ENCODE data around the gene GALNT6.
"Not testable (repeated sequence)": the region's sequence is repeated elsewhere in the genome, so short reads cannot be mapped to it uniquely, and the experiment has no call there.

The GALNT6 gene

DNA sequence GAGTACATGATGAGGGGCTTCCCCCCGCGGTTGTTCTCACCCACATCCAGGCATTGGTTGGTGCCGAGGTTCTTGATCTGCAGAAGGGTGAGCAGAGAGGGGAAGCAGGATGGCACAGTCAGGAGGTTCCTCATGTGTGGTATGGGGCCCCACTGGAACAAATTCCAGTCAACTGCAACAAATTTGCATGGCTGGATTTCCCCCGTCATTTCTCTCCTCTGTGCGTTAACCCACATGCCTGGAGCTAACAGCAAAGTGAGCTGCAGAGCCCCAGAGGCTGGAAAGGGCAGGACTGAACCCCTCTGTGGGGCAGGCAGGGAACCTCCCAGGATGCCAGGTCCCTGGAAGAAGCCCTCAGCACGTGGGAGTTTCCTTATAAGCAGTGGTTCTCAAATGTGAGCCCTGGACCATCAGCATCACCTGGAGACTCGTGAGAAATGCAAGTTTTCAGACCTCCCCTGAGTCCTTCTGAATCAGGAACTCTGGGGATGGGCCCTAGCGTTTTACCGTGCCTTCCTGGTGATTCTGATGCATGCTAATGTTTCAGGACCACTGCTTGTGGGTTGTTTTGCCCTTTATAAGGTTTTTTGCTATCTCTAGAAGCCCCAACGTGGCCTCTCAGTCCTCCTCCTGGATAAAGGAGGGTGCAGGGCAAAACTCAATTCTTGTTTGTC, 33.7 kb downstream of the GALNT6 start:
- no peak for DNase-seq

DNA sequence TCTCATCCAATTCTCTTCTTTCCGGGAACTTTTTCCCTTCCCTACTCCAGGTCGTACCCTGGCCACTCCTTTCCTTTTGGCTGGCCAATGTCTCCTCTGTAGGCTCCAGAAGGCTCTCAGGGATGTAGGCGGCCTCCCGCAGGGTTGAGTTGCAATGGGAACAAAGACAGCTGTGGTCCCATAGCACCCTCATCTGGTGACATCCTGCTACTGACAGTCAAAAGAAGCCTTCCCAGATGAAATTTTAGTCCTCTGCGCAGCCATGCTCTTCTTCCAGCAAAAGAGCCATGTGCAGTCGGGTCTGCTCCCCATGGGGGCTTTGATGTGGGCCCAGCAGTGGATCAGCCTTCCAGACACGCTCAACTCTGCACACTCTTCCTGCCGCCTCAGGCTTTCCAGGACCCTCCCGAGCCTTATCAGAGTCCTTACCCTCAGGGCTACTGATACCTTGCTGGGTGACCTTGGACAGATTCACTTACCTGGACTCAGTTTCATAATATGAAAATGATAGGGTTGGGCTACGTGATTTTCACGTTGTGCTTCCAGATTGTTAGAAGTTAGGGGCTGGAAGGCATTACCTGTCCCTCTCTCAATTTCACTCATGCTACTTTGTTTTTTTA, 39.2 kb downstream of the GALNT6 start:
- DNase-seq: no peak

DNA sequence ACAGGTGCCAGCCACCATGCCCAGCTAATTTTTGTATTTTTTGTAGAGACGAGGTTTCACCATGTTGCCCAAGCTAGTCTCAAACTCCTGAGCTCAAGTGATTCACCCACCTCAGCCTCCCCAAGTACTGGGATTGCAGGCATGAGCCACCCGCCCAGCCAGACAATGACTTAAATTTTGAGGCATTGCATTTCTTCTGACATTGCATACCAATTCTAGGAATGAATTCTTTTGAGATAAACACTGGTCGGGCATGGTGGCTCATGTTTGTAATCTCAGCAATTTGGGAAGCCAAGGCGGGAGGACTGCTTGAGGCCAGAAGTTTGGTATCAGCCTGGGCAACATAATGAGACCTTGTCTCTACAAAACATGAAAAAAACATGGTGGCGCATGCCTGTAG, 42.2 kb downstream of the GALNT6 start:
- no peak for DNase-seq

DNA sequence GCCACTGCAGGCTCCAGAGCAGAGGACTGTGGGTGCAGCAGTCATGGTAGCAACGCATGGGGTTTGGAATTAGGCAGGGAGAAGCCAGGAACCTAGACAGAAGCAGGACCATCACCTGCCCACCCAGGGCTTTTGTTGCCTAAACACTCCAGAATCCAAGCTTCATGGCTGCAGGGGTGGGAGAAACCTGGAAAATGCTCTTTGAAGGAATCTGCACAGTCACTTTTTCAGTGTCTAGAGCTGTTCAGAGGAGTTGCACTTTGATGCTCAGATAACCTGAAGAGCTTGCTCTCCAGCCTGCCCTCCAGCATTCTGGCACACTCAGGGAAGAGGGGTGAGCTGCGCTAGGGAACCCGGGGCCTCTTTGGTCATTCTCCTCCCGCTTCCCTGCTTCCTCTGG, 43.1 kb downstream of the GALNT6 start:
- DNase-seq: no peak

DNA sequence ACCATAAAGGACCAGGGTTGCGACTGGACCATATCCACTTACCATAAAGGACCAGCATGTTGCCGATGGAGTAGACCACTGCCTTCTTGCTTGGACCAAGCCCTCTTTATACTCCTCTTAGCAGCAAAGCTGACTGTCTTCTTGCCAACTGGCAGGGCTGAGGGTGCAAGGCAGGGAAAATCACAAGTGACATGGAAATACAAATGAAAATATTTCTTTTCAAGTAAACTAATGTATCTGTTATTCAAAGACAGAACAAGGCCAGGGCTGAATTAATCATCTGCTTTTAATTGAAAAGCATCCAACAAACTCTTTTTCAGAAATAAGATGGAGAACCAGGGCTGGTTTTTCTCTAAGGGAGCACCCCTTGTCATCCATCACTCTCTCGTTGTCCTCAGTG, 44.6 kb downstream of the GALNT6 start, which contains the start of gene CELA1:
Gene CELA1, minus strand, starts transcription at position 99 of the 400 bp plus-strand sequence. Its CDS starts 41 bp downstream, at position 58.
- no peak for DNase-seq

DNA sequence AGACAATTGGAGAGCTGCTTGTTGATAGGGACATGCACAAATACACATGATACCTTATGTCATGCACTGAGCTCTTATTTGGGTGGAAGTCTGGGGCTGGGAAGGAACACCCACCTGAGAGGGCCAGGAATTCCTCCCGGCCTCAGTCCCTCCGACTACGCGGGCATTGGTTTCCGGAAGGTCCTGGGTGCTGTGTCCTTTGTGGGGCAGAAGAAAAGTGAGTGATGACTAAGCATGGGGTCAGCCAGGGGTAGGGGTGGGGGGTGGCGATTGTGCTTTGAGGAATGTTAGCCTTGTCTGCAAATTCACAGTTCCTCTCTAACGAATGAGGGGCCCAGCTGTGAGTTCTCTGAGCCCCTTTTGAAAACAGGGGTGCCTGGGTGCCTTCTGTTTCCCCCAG, 45.5 kb downstream of the GALNT6 start:
- DNase-seq: no peak

DNA sequence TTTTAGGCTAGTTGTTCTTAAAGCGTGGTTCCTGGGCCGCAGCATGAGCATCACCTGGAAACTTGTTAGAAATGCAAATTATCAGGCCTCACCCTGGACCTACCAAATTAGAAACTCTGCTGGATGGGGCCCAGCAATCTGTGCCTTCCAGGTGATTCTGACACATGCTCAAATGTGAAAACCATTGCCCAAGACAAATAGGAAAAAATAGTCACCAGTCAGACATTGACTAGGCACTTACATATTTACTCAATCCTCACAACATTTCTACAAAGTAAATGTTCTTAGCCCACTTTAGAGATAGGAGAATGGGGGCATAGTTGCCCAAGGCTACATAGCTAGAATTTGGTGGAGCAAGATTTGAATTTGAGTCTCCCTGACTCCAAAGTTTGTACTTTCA, 48.0 kb downstream of the GALNT6 start:
- DNase-seq: no peak

DNA sequence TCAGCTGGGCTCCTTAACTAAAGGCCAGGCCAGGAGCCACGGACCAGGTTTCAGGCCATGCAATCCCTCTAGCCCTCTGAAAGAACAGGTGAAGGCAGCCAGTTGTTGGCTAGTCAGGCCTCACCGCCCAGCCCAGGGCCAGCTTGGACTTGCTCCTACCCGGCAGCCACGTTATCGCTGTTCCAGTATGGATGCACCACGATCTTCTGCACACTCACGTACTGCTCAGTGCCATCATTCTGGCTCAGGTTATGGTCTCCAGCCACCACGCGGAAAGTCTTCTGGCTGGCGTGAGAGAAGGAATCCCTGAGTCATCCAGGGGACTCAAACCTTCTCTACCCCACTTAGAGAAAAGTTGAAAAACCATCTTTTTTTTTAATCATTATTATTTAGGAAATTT, 48.8 kb downstream of the GALNT6 start:
- DNase-seq: no peak

DNA sequence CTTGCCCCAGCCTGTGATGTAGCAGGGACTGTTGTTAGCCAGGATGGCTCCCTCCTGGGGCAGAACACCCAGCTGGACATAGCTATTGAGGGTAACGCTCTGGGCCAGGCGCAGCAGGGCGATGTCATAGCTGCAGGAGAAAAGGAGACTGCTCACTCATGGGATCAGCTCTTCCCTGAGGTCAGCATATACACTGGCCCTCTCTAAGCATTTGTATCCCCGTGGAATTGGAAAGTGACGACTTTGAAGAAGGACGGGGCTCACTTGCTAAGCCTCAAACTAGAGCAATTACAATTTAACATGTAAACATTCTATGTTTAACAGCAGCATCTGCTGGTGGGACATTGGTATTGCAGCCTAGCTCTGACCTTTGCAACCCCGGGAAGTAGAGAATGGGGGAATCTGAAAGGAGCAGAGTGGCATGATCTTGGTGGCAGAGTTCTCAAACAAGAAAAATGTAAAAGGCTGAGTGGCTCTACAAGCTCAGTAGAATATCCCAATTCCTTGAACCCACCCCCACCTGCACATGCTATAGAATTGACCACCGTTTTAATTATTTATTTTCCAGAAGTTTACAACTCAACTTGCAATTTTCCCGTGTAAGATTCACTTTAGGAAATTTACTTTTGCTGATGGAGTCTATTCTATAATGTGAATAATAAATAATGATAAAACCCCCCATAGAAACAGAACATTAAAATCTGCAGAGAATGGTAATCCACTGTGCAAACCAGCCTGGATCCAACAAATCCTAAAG, 49.8 kb downstream of the GALNT6 start:
- DNase-seq: peak; percentile 44

DNA sequence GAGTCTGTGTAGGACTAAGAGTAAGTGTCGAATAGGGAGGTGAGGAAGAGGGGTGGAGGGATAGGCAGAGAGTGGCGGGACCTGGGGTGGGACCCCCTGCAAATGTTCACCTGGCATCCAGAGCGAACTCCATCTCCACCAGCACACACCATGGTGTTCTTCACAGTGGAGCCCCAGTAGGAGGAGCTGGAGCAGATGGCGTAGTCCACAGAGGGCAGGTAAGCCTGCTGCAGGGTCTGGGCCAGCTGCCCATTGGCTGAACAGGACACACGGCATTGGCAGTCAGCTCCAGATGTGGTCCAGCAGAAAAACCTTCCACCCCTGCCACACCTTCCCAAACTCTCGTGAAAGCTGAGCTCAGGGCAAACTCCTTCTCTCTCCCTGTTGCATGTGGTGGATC, 51.5 kb downstream of the GALNT6 start:
- no peak for DNase-seq

DNA sequence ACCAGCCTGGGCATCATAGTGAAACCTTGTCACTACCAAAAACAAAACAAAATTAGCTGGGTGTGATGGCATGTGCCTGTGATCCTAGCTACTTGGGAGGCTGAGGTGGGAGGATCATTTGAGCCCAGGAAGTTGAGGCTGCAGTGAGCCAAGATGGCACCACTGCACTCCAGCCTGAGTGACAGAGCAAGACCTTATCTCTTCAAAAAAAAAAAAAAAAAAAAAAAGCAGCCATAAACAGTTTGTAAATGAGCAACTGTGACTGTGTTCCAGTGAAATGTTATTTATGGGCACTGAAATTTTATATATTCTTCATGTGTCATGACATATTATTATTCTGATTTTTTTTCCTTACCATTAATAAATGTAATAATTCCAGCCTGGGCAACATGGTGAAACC, 53.9 kb downstream of the GALNT6 start:
- DNase-seq: not testable (repeated sequence)

DNA sequence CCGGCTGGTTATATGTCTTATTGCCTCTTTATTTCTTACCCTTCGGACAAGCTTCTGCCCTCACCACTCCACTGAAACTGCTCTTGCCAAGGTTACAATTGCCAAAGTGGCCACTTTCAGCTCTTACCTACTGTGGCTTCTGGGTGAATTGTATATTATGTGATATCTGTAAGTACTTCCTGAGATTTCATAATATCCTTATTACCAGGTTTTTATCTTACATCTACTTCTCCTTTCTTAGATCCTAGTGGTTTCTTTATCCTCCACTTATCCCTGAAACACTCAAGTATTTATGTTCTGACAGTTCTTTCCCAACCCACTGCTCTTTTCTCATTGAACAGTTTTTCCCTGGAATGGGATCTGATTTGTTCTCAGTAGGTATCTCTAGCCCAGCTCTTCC, 55.3 kb downstream of the GALNT6 start:
- DNase-seq: no peak

DNA sequence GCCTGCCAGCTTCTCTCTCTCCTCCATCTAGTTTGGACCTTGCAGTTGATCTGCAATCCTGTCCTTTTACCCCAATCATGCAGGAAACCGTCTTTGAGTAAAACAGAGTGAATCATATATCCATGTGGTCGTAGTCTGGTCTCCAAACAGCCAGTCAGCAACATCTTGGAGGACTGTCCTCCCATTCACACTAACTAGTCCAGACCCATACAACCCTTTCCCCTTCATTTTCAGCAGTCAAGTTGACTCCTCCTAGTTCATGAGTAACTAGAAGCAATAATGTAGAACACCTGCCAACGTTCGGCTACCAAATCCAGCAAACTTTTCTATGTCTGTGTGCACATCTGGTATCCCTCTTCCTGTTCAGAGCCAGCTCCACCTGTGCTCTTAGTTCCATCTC, 56.4 kb downstream of the GALNT6 start:
- DNase-seq: no peak

DNA sequence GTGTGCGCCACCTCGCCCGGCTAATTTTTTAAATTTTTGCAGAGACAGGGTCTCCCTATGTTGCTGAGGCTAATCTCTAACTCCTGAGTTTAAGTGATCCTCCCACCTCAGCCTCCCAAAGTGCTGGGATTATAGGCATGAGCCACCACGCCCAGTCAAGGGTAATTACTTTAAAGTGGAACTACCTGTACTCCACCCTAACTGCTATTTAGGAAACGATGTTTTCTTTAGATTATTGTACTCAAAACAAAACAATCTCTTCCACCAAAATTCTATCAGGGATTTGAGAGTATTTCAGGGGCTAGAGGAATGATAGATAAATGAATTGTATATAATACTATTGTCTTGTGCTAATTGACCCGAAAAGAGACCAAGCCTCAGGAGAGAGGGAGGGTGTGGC, 57.7 kb downstream of the GALNT6 start:
- no peak for DNase-seq

DNA sequence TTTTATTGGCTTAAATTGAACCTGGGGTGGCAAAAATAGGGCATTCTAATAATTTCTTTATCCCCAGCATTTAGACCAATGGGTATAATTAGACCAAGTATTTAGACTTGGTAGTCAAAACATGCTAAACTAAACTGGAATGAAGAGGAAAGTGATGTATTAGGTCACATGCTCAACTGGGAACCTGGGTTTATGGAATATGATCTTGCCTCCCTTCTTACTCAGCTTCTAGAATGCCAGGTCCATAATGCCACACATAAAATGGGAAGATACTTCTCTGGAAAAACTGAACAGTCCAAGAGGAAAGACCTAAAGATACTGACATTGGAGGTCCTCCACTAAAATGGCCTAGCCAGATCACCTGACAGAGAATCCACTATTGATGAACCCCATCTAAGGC, 61.0 kb downstream of the GALNT6 start:
- DNase-seq: no peak

DNA sequence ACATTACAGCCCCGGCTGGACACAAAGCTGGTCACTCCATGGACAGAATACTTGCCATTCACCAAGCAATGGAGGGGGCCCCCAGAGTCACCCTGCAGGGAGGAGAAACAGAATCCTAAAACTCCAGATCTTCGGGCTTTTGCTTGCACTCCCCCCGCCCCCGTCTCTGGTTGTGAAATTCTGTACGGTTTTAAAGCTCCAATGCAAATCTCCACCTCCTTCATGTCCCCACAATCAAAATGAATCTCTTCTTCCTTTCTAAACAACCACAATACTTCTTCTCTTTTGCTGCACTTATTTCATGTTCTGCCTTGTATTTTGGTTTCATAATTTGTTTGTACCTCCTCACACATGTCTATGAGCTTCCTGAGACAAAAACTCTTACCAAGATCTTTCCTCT, 61.5 kb downstream of the GALNT6 start:
- DNase-seq: no peak

DNA sequence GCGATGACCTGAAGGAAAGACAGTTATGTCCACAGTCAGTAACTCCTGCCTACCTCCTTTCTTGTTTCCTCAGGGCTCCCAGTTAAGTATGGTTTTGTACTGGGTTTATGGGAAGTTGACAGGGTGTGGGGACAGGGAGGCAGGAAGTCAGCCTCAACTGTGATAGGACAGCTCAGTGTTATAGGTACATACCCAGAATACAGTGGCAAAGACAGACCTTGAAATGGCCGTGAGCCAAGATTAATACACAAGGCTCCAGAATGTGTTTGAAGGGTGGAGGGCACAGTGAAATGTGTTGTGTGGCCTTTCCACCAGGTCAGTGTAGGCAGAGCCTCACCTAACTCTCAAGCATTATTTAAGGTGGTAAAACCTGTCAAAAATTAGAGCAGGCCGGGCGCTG, 62.6 kb downstream of the GALNT6 start:
- DNase-seq: no peak

DNA sequence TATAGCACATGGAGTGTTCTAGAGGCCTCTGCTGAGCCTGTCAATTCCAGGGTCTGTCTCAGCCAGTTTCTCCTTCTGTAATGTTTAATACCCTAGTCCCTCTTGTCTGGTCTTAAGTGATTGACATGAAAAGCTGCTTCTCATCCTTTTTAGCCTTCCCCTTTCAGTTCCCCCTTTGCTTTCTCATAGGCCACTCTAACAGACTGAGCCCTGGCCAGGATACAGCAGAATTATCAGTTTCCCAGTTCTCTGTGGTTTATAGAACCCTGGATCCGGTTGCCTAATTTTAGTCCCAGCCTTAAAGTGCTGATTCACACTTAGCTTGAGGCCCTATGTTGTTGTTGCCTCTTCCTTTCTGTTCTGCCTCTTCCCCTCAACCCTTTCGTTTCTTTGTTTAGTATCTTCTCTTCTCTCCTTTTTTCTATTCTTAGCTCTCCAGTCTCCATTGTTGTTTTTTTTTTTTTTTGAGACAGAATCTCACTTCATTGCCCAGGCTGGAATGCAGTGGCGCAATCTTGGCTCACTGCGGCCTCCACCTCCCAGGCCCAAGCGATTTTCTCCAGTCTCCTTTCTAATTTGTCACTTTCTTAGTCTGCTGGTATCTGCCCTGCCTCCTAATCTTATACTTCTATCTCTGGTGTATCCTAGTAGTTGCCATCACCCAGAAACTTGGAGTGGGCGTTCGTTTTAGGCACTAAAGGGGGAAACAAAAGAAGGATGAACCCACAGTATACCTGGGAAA, 64.3 kb downstream of the GALNT6 start:
- no peak for DNase-seq

DNA sequence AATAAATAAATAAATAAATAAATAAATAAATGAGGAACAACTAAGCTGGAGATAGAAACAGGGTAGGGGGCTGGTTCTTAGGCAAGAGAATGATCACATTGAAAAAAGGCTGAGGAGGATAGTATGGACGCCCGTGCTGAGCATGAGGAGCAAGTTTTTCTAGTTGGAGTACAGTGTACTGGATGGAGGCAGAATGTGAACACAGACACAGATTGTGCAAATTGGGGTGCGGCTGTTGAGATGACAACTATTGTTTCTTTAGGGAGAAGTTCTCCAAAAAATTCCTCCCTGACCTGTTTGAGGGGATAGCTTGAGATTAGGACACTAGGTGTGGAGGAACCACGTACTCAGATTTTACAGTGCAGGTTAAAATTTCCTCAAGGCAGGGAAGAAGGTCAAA, 66.3 kb downstream of the GALNT6 start:
- no peak for DNase-seq

DNA sequence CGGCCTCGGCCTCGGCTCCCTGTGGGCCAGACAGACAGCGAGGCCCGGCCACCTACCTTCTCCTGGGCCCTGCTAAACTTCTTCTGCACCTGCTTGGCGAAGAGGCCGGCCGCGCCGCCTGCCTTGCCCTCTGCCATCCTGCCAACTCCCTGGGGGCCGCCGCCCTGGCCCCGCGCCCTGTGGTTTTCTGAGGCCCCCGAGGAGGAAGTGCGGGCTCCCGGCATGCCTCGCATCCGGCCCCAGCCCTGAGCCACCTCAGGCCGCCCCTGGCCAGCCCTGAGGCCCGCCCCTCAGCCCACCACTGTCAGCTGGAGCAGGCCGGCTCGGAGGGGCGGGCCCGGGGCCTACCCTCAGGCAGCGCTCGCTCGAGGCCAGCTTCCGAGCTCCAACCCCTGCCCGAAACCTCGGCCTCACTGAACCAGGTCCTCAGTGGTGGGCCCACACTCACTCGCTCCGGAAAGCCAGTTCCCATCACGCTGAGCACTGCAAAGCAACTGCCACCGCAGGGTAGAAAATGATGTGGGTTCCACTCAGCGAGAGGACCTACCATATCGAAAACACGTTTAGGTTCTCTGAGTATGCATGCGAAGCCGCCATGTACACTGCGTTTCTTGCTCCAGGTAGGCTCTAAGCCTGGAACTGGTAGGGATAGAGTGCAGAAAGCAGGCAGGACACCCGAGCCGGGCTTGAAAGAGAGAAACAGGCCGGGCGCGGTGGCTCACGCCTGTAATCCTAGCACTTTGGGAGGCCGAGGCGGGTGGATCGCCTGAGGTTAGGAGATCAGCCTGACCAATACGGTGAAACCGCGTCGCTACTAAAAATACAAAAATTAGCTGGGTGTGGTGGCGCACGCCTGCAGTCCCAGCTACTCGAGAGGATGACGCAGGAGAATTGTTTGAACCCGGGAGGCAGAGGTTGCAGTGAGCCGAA, 67.0 kb downstream of the GALNT6 start, which contains the start of gene BIN2:
Gene BIN2, minus strand, starts transcription at position 209 of the 930 bp plus-strand sequence. Its CDS starts 72 bp downstream, at position 137.
- no peak for DNase-seq

DNA sequence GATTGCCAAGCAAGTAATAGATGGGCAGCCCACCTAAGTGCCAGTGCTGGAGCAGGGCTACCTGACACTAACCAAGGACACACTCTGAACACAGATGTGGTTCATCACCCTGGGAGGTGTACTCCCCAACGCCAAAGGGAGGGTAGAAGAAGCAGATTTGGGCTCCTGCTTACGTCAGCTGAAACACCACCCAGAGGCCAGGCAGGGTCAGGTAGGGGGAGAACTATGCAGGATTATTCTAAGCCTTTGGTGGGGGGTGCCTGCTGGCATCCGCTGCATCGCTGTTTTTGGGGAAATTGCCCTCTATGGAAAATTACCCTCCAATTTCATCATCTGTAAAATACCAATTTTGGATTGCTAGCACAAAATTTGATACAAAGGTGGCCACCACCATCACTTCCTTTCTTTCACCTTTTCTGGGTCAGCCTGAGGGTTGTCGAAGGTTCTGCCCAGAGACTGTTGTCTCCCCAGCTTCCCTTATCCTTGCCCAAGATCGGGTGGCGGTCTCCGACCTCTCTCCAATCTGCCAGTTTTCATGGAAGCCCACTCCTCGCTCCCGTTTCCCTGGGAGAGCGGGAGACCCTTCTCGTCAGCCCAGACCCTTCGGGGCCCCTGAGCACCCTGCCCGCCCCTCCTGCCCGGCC, 67.8 kb downstream of the GALNT6 start:
- DNase-seq: no peak

DNA sequence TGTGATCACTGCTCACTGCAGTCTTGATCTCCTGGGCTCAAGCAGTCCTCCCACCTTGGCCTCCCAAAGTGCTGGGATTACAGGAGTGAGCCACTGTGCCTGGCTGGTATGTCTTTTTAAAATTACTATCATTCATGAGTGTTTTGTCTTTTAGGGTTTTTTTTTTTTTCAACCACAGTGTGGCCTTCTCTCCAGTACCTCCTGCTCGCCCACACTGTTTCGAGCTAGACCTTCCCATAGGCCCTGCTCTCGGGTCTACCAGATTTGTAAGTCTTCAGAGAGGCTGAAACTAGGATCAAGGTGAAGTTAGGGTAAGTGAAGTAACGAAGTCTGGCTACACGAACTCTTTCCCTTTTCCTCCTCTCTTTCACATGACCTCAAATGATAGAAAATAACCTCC, 68.8 kb downstream of the GALNT6 start:
- DNase-seq: no peak

Measured in 8988T (cell line).